SU-DHL-6 (cell line): Measurements from ENCODE around the gene RAX2.
"Not testable (repeated sequence)": the region's sequence is repeated elsewhere in the genome, so short reads cannot be mapped to it uniquely, and the experiment has no call there.

ENCODE experiments used
- H2AFZ ChIP-seq: fragments of 200-600 bp; sonication (generic); 2 replicates; pipeline ENCODE4 v1.6.1; 2014; ENCODE audit warnings: low read depth, mild to moderate bottlenecking, moderate library complexity, mixed read lengths, antibody characterized with exemption, low read length; ENCODE audit not compliant: severe bottlenecking
- H3F3A ChIP-seq: fragments of 200-600 bp; shearing (Covaris generic); 2 replicates; pipeline ENCODE4 v1.6.0; 2016; ENCODE audit warnings: antibody characterized with exemption, mild to moderate bottlenecking; ENCODE audit not compliant: insufficient read depth
- H3K27ac ChIP-seq: fragments of 200-600 bp; sonication (generic); 2 replicates; pipeline ENCODE4 v1.5.1; 2016; ENCODE audit warnings: low read depth, mild to moderate bottlenecking, low read length, moderate library complexity, mixed read lengths
- H3K27me3 ChIP-seq: fragments of 200-600 bp; sonication (generic), shearing (Covaris generic); 2 replicates; pipeline ENCODE4 v1.6.0; 2014; ENCODE audit warnings: mild to moderate bottlenecking, low read length
- H3K36me3 ChIP-seq: fragments of 200-600 bp; sonication (generic); 2 replicates; pipeline ENCODE4 v1.6.1; 2014; ENCODE audit warnings: mild to moderate bottlenecking, low read length, mixed read lengths
- H3K4me2 ChIP-seq: fragments of 300-600, 200-600 bp; shearing (Covaris generic), sonication (generic); 2 replicates; pipeline ENCODE4 v1.6.0; 2014; ENCODE audit warnings: low read length, low read depth, mild to moderate bottlenecking; ENCODE audit not compliant: poor library complexity, severe bottlenecking
- H3K4me3 ChIP-seq: fragments of 200-600 bp; sonication (generic); 2 replicates; pipeline ENCODE4 v1.5.1; 2014; ENCODE audit warnings: antibody characterized with exemption, low read length, mild to moderate bottlenecking, mixed read lengths; ENCODE audit not compliant: insufficient read depth, poor library complexity, severe bottlenecking
- H3K79me2 ChIP-seq: fragments of 200-600 bp; sonication (generic); 2 replicates; pipeline ENCODE4 v1.6.1; 2014; ENCODE audit warnings: mild to moderate bottlenecking, low read length, moderate library complexity; ENCODE audit not compliant: insufficient read depth
- H3K9ac ChIP-seq: fragments of 200-600 bp; sonication (generic); 2 replicates; pipeline ENCODE4 v1.7.0; 2014; ENCODE audit warnings: mild to moderate bottlenecking, low read length
- H3K9me2 ChIP-seq: fragments of 200-600 bp; sonication (generic); replicated peaks from 2 replicates; pipeline ENCODE4 v1.6.1; 2014; ENCODE audit warnings: low read length; ENCODE audit not compliant: insufficient read depth
- H3K9me3 ChIP-seq: fragments of 200-600 bp; sonication (generic); 2 replicates; pipeline ENCODE4 v1.6.1; 2014; ENCODE audit warnings: low read length, mixed read lengths; ENCODE audit not compliant: insufficient read depth
- H4K20me1 ChIP-seq: fragments of 200-600 bp; sonication (generic); 2 replicates; pipeline ENCODE4 v1.6.1; 2014; ENCODE audit warnings: low read depth, mild to moderate bottlenecking, antibody characterized with exemption, low read length, moderate library complexity, mixed read lengths
- EZH2phosphoT487 ChIP-seq: fragments of 200-600 bp; sonication (generic), shearing (Covaris generic); conservative IDR thresholded peaks from 2 replicates; pipeline ENCODE4 v1.6.1; 2018; ENCODE audit warnings: mild to moderate bottlenecking, antibody characterized with exemption, low read length, moderate library complexity, mixed read lengths
- TF ChIP-seq, protein P1 (sequence below): fragments of 200-600 bp; sonication (generic); IDR thresholded peaks from one replicate; pipeline ENCODE4 v1.5.1; 2017; ENCODE audit warnings: antibody characterized with exemption, mild to moderate bottlenecking, low read length, moderate library complexity; ENCODE audit not compliant: insufficient read depth, poor library complexity, severe bottlenecking

RAX2 gene

GRCh38 chr19:3760871-3761361, 11.1 kb downstream of the RAX2 start:
- Histone ChIP-seq H3K27me3 (no peaks in the 10 kb centered on the region), H3K4me3 (peak overlapping the region; percentile 76), H3F3A (peaks cover 10% of the 10 kb centered on the region), H3K27ac (peak overlapping the region; percentile 94; the same call in 1 of the 2 replicates), H3K9ac (peak overlapping the region; percentile 73), H3K36me3 (no peaks in the 10 kb centered on the region), H3K9me3 (no peaks in the 10 kb centered on the region), H4K20me1 (no peaks in the 10 kb centered on the region), H3K9me2 (no peaks in the 10 kb centered on the region), H3K79me2 (peaks cover 23% of the 10 kb centered on the region), H2AFZ (peak overlapping the region; percentile 92), H3K4me2 (peak overlapping the region; percentile 69)
- TF ChIP-seq, protein P1, sequence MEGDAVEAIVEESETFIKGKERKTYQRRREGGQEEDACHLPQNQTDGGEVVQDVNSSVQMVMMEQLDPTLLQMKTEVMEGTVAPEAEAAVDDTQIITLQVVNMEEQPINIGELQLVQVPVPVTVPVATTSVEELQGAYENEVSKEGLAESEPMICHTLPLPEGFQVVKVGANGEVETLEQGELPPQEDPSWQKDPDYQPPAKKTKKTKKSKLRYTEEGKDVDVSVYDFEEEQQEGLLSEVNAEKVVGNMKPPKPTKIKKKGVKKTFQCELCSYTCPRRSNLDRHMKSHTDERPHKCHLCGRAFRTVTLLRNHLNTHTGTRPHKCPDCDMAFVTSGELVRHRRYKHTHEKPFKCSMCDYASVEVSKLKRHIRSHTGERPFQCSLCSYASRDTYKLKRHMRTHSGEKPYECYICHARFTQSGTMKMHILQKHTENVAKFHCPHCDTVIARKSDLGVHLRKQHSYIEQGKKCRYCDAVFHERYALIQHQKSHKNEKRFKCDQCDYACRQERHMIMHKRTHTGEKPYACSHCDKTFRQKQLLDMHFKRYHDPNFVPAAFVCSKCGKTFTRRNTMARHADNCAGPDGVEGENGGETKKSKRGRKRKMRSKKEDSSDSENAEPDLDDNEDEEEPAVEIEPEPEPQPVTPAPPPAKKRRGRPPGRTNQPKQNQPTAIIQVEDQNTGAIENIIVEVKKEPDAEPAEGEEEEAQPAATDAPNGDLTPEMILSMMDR: no peak
- no peak for TF ChIP-seq EZH2phosphoT487

- Histone ChIP-seq H3K27me3 (no peaks in the 10 kb centered on the region), H4K20me1 (0 out of 2 replicates have a peak, but pooled peaks cover 2% of the 10 kb centered on the region), H3K9ac (no peak overlapping the region), H3K36me3 (no peaks in the 10 kb centered on the region), H3F3A (peaks cover 10% of the 10 kb centered on the region), H3K79me2 (peaks cover 23% of the 10 kb centered on the region), H2AFZ (no peak overlapping the region), H3K4me3 (no peak overlapping the region), H3K4me2 (no peak overlapping the region), H3K27ac (no peak overlapping the region), H3K9me3 (no peaks in the 10 kb centered on the region), H3K9me2 (no peaks in the 10 kb centered on the region)
- TF ChIP-seq EZH2phosphoT487: no peak
- TF ChIP-seq, protein P1: no peak
Measured at GRCh38 chr19:3759482-3760254, 12.4 kb downstream of the RAX2 start.

DNA sequence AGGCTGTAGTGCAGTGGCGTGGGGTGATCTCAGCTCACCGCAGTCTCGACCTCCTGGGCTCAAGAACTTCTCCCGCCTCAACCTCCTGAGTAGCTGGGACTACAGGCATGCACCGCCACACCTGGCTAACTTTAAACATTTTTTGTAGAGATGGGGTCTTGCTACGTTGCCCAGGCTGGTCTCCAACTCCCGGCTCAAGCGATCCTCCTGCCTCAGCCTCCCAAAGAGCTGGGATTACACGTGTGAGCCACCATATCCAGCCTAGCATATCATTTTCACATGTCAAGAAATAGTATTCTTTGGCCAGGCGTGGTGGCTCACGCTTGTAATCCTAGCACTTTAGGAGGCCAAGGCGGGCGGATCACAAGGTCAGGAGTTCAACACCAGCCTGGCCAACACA, 13.7 kb downstream of the RAX2 start:
- Histone ChIP-seq H3K79me2 (peaks cover 21% of the 10 kb centered on the region), H3F3A (peaks cover 10% of the 10 kb centered on the region)
- not testable (repeated sequence) for H3K27me3 ChIP-seq, H3K9ac ChIP-seq, H3K4me2 ChIP-seq, H3K36me3 ChIP-seq, H3K9me3 ChIP-seq, H4K20me1 ChIP-seq, H3K27ac ChIP-seq, H2AFZ ChIP-seq, H3K9me2 ChIP-seq, H3K4me3 ChIP-seq

GRCh38 chr19:3757705-3758104, 14.3 kb downstream of the RAX2 start:
- H4K20me1 ChIP-seq, H3K9me2 ChIP-seq, H3K4me2 ChIP-seq, H3K4me3 ChIP-seq, H3K9me3 ChIP-seq, H3K9ac ChIP-seq, H3K36me3 ChIP-seq, H3K27me3 ChIP-seq, H3K27ac ChIP-seq, H2AFZ ChIP-seq: not testable (repeated sequence)
- Histone ChIP-seq H3F3A (peaks cover 10% of the 10 kb centered on the region), H3K79me2 (peaks cover 19% of the 10 kb centered on the region)
